ENCODE measurements around the gene DNAL4.

Gene DNAL4

GRCh38 chr22:38756711-38757463 is 37.1 kb downstream of the DNAL4 start:
- DNase-seq (ENCODE audit: low spot score): no peak

GRCh38 chr22:38755911-38756532 is 37.9 kb downstream of the DNAL4 start, which contains the start of gene SUN2:
TSS of gene SUN2 (minus strand) at chr22:38755998. CDS start at chr22:38752628, 3,370 bp downstream.
- DNase-seq (ENCODE audit: low spot score): peak; percentile 99

- peak; percentile 92 for DNase-seq (ENCODE audit: low spot score)
These were observed 38.6 kb downstream of the DNAL4 start for GRCh38 chr22:38755155-38755910.

GRCh38 chr22:38754751-38755154 is 39.2 kb downstream of the DNAL4 start:
- peak; percentile 60 for DNase-seq (ENCODE audit: low spot score)

GRCh38 chr22:38753948-38754750 is 39.8 kb downstream of the DNAL4 start:
- peak; percentile 34 for DNase-seq (ENCODE audit: low spot score)

- no peak for DNase-seq (ENCODE audit: low spot score)
These were observed 42.3 kb downstream of the DNAL4 start for GRCh38 chr22:38751422-38752346.

GRCh38 chr22:38751066-38751421 is 42.9 kb downstream of the DNAL4 start:
- DNase-seq (ENCODE audit: low spot score): no peak

- no peak for DNase-seq (ENCODE audit: low spot score)
These were observed 43.3 kb downstream of the DNAL4 start for GRCh38 chr22:38750638-38751037.

- no peak for DNase-seq (ENCODE audit: low spot score)
These were observed 43.8 kb downstream of the DNAL4 start for GRCh38 chr22:38750104-38750503.

- no peak for DNase-seq (ENCODE audit: low spot score)
These were observed 45.3 kb downstream of the DNAL4 start for GRCh38 chr22:38748487-38749136.

- no peak for DNase-seq (ENCODE audit: low spot score)
These were observed 48.1 kb downstream of the DNAL4 start for GRCh38 chr22:38745676-38746460.

GRCh38 chr22:38744981-38745380 is 49.0 kb downstream of the DNAL4 start:
- DNase-seq (ENCODE audit: low spot score): no peak

- no peak for DNase-seq (ENCODE audit: low spot score)
These were observed 51.6 kb downstream of the DNAL4 start for GRCh38 chr22:38742176-38742942.

- DNase-seq (ENCODE audit: low spot score): no peak
These were observed 52.4 kb downstream of the DNAL4 start for GRCh38 chr22:38741576-38741975.

- no peak for DNase-seq (ENCODE audit: low spot score)
These were observed 52.8 kb downstream of the DNAL4 start for GRCh38 chr22:38741166-38741565.

GRCh38 chr22:38740754-38741153 is 53.2 kb downstream of the DNAL4 start:
- no peak for DNase-seq (ENCODE audit: low spot score)

- DNase-seq (ENCODE audit: low spot score): no peak
These were observed 53.7 kb downstream of the DNAL4 start for GRCh38 chr22:38740116-38740723.

- DNase-seq (ENCODE audit: low spot score): no peak
These were observed 54.5 kb downstream of the DNAL4 start for GRCh38 chr22:38739300-38740055.

Measured in hepatic stellate cell (primary cell).